GM12873 (cell line): Measurements from ENCODE around the gene GALNT5.

ENCODE experiments used
- TF ChIP-seq, protein P1 (sequence below): IDR thresholded peaks from 2 replicates; pipeline ENCODE4 v1.5.1; 2012; ENCODE audit warnings: low read depth, mild to moderate bottlenecking, moderate library complexity, low read length, control low read depth; ENCODE audit not compliant: insufficient read depth; ENCODE audit errors: missing control alignments

Gene GALNT5

DNA sequence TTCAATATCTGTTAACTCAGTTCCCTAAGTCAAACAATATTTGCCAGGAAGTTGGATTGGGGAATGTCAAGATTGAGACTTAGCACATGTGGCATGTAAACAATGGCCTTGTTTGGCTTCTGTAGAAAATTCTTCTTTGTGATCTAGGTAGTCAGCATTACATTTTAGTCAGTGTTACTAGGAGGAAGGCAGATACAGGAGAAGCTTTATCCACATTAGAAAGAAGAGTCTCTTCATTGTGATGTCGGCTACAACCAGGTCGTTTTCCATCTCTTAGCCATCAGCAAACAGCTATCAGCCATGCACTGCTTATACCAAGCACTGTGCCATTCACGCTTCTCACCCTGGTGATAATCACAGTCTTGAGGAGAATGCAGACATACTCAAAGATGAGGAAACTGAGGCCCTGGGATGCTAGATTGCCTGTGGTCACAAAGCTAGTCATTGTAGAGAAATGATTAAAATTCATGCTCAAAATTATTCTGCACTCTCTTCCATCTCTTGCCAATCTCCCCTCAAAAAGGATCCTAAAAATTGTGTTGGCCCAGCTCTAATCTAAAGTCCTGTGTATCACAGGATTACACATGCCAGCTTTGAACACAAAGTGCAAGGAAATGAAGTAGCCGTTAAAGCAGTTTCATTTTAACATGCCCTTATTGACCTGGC lies 3.2 kb downstream of the GALNT5 start:
- TF ChIP-seq, protein P1, sequence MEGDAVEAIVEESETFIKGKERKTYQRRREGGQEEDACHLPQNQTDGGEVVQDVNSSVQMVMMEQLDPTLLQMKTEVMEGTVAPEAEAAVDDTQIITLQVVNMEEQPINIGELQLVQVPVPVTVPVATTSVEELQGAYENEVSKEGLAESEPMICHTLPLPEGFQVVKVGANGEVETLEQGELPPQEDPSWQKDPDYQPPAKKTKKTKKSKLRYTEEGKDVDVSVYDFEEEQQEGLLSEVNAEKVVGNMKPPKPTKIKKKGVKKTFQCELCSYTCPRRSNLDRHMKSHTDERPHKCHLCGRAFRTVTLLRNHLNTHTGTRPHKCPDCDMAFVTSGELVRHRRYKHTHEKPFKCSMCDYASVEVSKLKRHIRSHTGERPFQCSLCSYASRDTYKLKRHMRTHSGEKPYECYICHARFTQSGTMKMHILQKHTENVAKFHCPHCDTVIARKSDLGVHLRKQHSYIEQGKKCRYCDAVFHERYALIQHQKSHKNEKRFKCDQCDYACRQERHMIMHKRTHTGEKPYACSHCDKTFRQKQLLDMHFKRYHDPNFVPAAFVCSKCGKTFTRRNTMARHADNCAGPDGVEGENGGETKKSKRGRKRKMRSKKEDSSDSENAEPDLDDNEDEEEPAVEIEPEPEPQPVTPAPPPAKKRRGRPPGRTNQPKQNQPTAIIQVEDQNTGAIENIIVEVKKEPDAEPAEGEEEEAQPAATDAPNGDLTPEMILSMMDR: no peak

DNA sequence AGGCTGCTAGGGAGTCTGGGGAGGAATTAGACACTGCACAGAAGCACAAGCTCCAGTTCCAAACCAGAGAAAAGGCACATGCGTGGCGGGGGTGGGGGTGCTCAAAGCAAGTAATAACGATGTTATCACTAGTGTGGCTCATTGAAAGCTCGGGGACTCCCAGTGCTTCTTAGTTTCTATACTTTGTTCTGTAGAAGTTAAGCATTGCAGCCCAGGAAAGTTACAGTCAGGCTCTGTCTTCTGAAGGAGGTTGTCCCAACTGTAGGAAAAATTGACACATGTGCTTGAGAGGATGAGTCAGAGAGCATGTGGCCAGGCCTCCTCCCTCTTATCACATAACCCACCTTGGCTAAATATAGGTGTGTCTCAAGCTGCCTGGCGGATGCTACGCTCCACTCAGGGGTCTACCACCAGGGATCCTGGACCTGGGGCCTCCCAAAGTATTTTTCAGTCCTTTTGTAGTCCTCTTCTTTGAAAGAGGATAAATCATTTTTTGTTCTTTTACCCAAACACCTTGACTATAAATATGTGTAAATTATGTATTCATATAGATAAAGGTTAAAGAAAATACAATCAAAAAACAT lies 3.8 kb downstream of the GALNT5 start:
- TF ChIP-seq, protein P1: no peak

DNA sequence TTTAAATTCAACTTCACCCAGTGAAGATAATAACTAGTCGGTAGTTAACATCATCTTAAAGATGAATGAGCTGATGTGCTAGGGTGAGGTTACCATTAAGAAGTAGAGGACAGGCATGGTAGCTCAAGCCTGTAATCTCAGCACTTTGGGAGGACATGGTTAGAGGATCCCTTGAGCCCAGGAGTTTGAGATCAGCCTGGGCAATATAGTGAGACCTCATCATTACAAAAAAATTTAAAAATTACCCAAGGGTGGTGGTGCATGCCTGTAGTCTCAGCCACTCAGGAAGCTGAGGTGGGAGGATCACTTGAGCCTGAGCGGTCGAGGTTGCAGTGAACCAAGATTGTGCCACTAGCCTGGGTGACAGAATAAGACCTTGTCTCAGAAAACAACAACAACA lies 4.7 kb downstream of the GALNT5 start:
- TF ChIP-seq, protein P1: no peak

DNA sequence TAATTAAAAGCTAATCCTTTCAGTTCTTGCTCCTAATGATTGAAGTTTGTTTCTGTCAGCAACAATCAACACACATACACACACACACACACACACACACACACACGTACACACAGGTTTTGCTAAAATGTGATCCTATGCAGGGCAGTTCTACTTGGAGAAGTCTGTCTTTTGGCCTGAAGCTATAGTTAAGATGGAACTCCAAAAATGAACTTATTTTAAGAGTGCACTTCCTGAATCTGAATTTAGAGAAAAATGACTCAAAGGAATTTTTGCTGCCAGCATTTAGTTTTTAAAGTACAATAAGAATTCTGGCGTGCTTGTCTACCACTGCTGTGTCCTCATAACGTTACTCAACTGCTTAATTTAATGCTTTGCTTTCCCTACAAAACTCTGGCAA lies 6.6 kb downstream of the GALNT5 start:
- TF ChIP-seq, protein P1: no peak

DNA sequence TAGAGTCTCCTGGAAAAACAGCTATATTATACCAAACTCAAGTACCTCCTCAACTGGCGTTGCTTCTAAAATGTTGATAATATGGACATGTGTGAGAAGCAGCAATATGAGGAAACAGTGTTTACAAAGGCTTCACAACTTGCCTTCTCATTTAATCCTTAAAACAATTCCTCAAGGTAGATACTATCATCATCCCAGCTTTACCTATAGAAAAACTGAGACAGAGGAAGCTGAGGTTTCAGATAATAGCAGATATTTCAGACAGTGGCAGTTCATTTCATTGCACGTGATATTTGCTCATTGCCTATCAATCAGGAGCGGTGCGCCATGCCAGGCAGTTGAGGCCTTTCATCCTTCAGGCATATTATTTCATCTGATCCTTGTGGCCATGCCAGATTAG lies 8.3 kb downstream of the GALNT5 start:
- TF ChIP-seq, protein P1: no peak

DNA sequence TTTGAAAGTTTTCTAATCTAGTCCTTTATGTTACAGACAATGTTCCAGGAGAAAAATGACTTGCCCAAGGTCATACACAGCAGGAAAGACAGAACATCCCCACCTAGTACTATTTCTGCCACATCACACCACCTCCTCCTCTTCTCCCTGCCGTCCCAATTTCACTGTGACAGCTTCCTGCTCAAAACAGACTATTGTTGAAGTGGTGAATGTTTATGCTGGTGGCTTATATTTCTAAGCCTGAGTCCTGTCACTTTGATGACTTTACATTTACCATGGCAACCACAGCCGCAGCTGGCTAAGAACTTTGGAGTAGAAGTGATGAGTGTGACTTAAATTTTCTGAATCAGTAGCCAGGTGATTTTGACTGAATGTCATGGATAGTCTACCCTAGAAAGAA lies 10.0 kb downstream of the GALNT5 start:
- TF ChIP-seq, protein P1: no peak

DNA sequence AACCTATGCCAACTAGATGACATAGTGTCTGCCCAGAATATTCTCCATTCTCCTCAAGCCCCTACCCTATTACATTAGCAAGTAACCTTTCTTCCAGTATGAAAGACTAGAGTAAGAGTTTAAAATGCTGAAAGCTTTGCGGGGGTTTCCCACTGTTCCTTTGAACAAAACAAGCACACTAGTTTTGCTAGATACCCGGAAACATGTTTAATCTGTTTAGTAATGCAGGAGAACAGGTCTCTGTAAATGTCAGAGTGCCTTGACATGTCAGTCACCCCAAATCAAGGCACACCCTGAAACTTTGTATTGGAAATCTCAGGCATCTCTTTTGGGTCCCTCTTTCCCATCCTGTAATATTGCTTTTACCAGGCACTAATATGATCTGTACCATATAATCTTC lies 11.6 kb downstream of the GALNT5 start:
- TF ChIP-seq, protein P1: no peak
